Naive thymus-derived CD4-positive, alpha-beta T cell (primary cell): ENCODE data around the gene TMEM101. TPM values are rescaled to one million over a fixed set of nuclear protein-coding genes. Genes with fewer than 3 reads are reported as not detected.

Experiments
- ATAC-seq: fragments of 150-1000 bp; cut with Tn5 transposase; 2 replicates; pipeline ENCODE4 v1.10.0; 2021; ENCODE audit warnings: mild to moderate bottlenecking, moderate library complexity
- CTCF ChIA-PET: fragments of 350-600 bp; sonication (Branson Sonifier 250); formaldehyde crosslinking; loops from one replicate; lab custom pipeline; 2021; ENCODE audit warnings: antibody characterized with exemption; lab: Charles Lee
- POLR2A ChIA-PET: fragments of 350-600 bp; sonication (Branson Sonifier 250); formaldehyde crosslinking; loops from one replicate; lab custom pipeline; 2021; ENCODE audit warnings: antibody characterized with exemption, inconsistent platforms; lab: Charles Lee
- DNase-seq, 9 donors: peaks; one replicate each; pipeline versions ENCODE4 v3.0.0 to v3.0.0-alpha.2; 2020 to 2022; ENCODE audit warnings: mixed read lengths in 1 of 9
- H3K27ac ChIP-seq: one replicate; pipeline ENCODE4 v1.7.0; 2013; ENCODE audit warnings: mild to moderate bottlenecking, low read depth, low read length, moderate library complexity
- H3K27me3 ChIP-seq, 2 donors: one replicate each; pipeline ENCODE4 v1.7.0; 2013; ENCODE audit warnings: low read length in 2 of 2, mild to moderate bottlenecking in 2 of 2, moderate library complexity in 2 of 2; ENCODE audit not compliant: control insufficient read depth in 2 of 2, insufficient read depth in 2 of 2
- H3K36me3 ChIP-seq, 3 experiments: 1 replicate in 2 of 3; 2 replicates in 1 of 3; pipeline ENCODE4 v1.7.0; 2013; ENCODE audit warnings: low read length in 3 of 3, mild to moderate bottlenecking in 3 of 3, moderate library complexity in 1 of 3; ENCODE audit not compliant: insufficient read depth in 3 of 3, control insufficient read depth in 2 of 3
- H3K4me1 ChIP-seq, 2 donors: one replicate each; pipeline ENCODE4 v1.7.0; 2013; ENCODE audit warnings: low read length in 2 of 2, mild to moderate bottlenecking in 2 of 2, moderate library complexity in 1 of 2; ENCODE audit not compliant: control insufficient read depth in 2 of 2, insufficient read depth in 2 of 2
- H3K4me3 ChIP-seq: 2 replicates; pipeline ENCODE4 v1.7.0; 2013; ENCODE audit warnings: mild to moderate bottlenecking, low read length
- H3K9me3 ChIP-seq, 3 experiments: 1 replicate in 2 of 3; 2 replicates in 1 of 3; pipeline ENCODE4 v1.7.0; 2013; ENCODE audit warnings: low read length in 3 of 3; ENCODE audit not compliant: control insufficient read depth in 2 of 3
- H3K27ac Mint-ChIP-seq, 9 donors: one replicate each; pipeline ENCODE4 v1.8.0; 2020 to 2022; ENCODE audit warnings: mixed read lengths in 9 of 9, mild to moderate bottlenecking in 8 of 9, moderate library complexity in 5 of 9, inconsistent platforms in 2 of 9
- H3K27me3 Mint-ChIP-seq, 5 donors: one replicate each; pipeline ENCODE4 v1.8.0; 2021 to 2022; ENCODE audit warnings: mixed read lengths in 5 of 5, mild to moderate bottlenecking in 1 of 5
- H3K36me3 Mint-ChIP-seq, 5 donors: one replicate each; pipeline ENCODE4 v1.8.0; 2020 to 2022; ENCODE audit warnings: mixed read lengths in 5 of 5, mild to moderate bottlenecking in 3 of 5, inconsistent platforms in 1 of 5
- H3K4me1 Mint-ChIP-seq, 7 donors: one replicate each; pipeline ENCODE4 v1.8.0; 2020 to 2022; ENCODE audit warnings: mixed read lengths in 7 of 7, mild to moderate bottlenecking in 3 of 7, inconsistent platforms in 1 of 7
- H3K4me3 Mint-ChIP-seq, 10 donors: one replicate each; pipeline ENCODE4 v1.8.0; 2020 to 2022; ENCODE audit warnings: mild to moderate bottlenecking in 10 of 10, mixed read lengths in 10 of 10, moderate library complexity in 6 of 10, inconsistent platforms in 2 of 10
- H3K9me3 Mint-ChIP-seq, 11 donors: one replicate each; pipeline ENCODE4 v1.8.0; 2020 to 2022; ENCODE audit warnings: mixed read lengths in 11 of 11, mild to moderate bottlenecking in 4 of 11, inconsistent platforms in 1 of 11, moderate library complexity in 1 of 11
- intact Hi-C, 2 donors: fragments of 100-400 bp; cut with micrococcal nuclease; formaldehyde crosslinking; loops; one replicate each; pipeline ENCODE4 v1.15.1; 2023
- polyA plus RNA-seq, 2 donors: library from polyadenylated mRNA; unstranded; fragments of 300-500 nt; fragmentation: Illumina TruSeq; gene quantifications; one replicate each; pipeline ENCODE4 v1.2.3, GENCODE V29; 2021
- total RNA-seq, 6 experiments: library from RNA in 5 of 6; stranded (reverse) in 5 of 6; gene quantifications; 1 replicate in 5 of 6; 2 replicates in 1 of 6; pipeline ENCODE4 v1.2.3 and lab custom pipeline; 2021 to 2026

TMEM101 gene
- total RNA-seq: 10 to 100 TPM; 12.1 to 32.0 (median 30.5) TPM
- polyA plus RNA-seq: 10 to 100 TPM; 33.8 to 36.0 TPM
- total RNA-seq (lab: John Stamatoyannopoulos, UW): 15.1 reads per million, percentile 44 among the genes with 10 or more reads in this experiment

GRCh38 chr17:44014437-44015172, at the start of gene TMEM101:
TSS of gene TMEM101 (minus strand) at chr17:44014963. CDS start at chr17:44014952, 11 bp downstream.
- Histone ChIP-seq H3K9me3 (no peaks in the 10 kb centered on the region), H3K4me3 (peak within 1 kb of the TSS; percentile 96), H3K27ac (peak within 1 kb of the TSS; percentile 73), H3K27me3 (no peaks in the 10 kb centered on the region), H3K36me3 (peaks cover 0 to 12% (median 0%) of the 10 kb centered on the region in 3 experiments), H3K4me1 (peaks cover 8 to 9% of the 10 kb centered on the region in 2 donors)
- H3K27me3 Mint-ChIP-seq: peaks cover 0 to under 1% (median 0%) of the 10 kb centered on the region in 5 donors
- ChIA-PET CTCF (interaction anchor here (0.9 kb wide), 1 partner anchor 137 kb away, joined by 3 read pairs; no protein-coding TSS in a partner anchor), POLR2A (interaction anchor here (0.6 to 1.0 kb wide), 5 partner anchors 14 to 1017 kb away, joined by 3 to 4 read pairs (median 4); partner anchors contain the start of genes RPL27 and TMUB2)
- H3K36me3 Mint-ChIP-seq: peaks cover 3 to 13% (median 9%) of the 10 kb centered on the region in 5 donors
- H3K4me3 Mint-ChIP-seq: peak within 1 kb of the TSS; percentile 93 to 100 (median 98)
- peak; percentile 63 to 90 (median 82) for DNase-seq
- peak; percentile 99 for ATAC-seq
- peaks cover 7 to 23% (median 11%) of the 10 kb centered on the region in 7 donors for H3K4me1 Mint-ChIP-seq
- H3K27ac Mint-ChIP-seq: peak within 1 kb of the TSS; percentile 84 to 99 (median 95)
- intact Hi-C loops: loop anchor here (1.0 to 10.0 kb wide), 7 partner anchors 8 to 530 kb away; partner anchors contain the start of genes DHX8 (in 2 of the 2), G6PC3 (in 2 of the 2), TMUB2 (in 2 of the 2) and GPATCH8 (in 1 of the 2)
- H3K9me3 Mint-ChIP-seq: peaks cover 0 to 4% (median 0%) of the 10 kb centered on the region in 11 donors

GRCh38 chr17:44063704-44064639, 49.2 kb upstream of the TMEM101 start:
- H3K36me3 Mint-ChIP-seq: peaks cover 3 to 24% (median 11%) of the 10 kb centered on the region in 5 donors
- intact Hi-C loops: no loop called here
- H3K9me3 ChIP-seq: no peaks in the 10 kb centered on the region
- H3K4me1 ChIP-seq: peaks cover 8 to 10% of the 10 kb centered on the region in 2 donors
- CTCF ChIA-PET: interaction anchor here (0.5 to 0.7 kb wide), 2 partner anchors 60 to 171 kb away, joined by 3 to 4 read pairs; partner anchors contain the start of gene HDAC5
- ATAC-seq (no peak), DNase-seq (no peak)
- POLR2A ChIA-PET: interaction anchor here (1.0 kb wide), 1 partner anchor 44 kb away, joined by 4 read pairs; no protein-coding TSS in a partner anchor
- H3K4me3 Mint-ChIP-seq: peak overlapping the region in 8 of 10 donors; percentile 5 to 49 (median 38)
- no peak overlapping the region for H3K27ac ChIP-seq
- peaks cover 35 to 69% (median 59%) of the 10 kb centered on the region in 7 donors for H3K4me1 Mint-ChIP-seq
- H3K27me3 Mint-ChIP-seq: no peaks in the 10 kb centered on the region
- peaks cover 0 to 37% (median 8%) of the 10 kb centered on the region in 3 experiments for H3K36me3 ChIP-seq
- H3K27ac Mint-ChIP-seq: peak overlapping the region in 7 of 9 donors; percentile 18 to 86 (median 39)
- no peaks in the 10 kb centered on the region for H3K9me3 Mint-ChIP-seq
- no peak overlapping the region for H3K4me3 ChIP-seq
- no peaks in the 10 kb centered on the region for H3K27me3 ChIP-seq

GRCh38 chr17:44062871-44063270, 48.1 kb upstream of the TMEM101 start:
- POLR2A ChIA-PET: interaction anchor here (1.0 kb wide), 1 partner anchor 283 kb away, joined by 3 read pairs; the partner anchor contains the start of gene GRN
- peaks cover 0 to 44% (median 9%) of the 10 kb centered on the region in 3 experiments for H3K36me3 ChIP-seq
- intact Hi-C loops: no loop called here
- CTCF ChIA-PET: no interaction called here
- ATAC-seq: no peak
- DNase-seq: no peak
- Mint-ChIP-seq H3K36me3 (peaks cover 3 to 25% (median 11%) of the 10 kb centered on the region in 5 donors), H3K4me1 (peaks cover 35 to 68% (median 57%) of the 10 kb centered on the region in 7 donors), H3K4me3 (peak overlapping the region in 2 of 10 donors; percentile 15 to 48), H3K27ac (peak overlapping the region in 2 of 9 donors; percentile 18 to 23), H3K27me3 (no peaks in the 10 kb centered on the region), H3K9me3 (no peaks in the 10 kb centered on the region)
- no peaks in the 10 kb centered on the region for H3K27me3 ChIP-seq
- H3K4me3 ChIP-seq: no peak overlapping the region
- peaks cover 8 to 10% of the 10 kb centered on the region in 2 donors for H3K4me1 ChIP-seq
- H3K9me3 ChIP-seq: no peaks in the 10 kb centered on the region
- no peak overlapping the region for H3K27ac ChIP-seq

DNA sequence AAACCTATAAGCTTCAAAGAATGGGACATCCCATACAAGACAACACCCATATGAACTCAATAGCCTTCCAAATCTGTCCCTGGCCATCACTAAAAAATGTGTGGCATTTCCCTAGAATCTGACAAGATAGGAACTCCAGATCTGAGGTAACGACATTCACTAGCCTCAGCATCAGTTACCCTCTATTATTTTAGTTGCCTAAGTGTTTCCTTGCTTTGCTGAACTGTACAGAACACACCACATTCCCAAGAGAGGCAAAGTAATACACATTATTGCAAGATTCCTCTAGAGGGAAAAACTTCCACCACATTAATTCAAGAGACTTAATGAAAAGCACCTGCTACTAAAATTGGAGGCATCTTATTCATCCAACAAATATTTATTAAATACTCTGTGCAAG, 46.7 kb upstream of the TMEM101 start:
- H3K4me1 ChIP-seq: peaks cover 0 to 3% of the 10 kb centered on the region in 2 donors
- Mint-ChIP-seq H3K27me3 (no peaks in the 10 kb centered on the region), H3K36me3 (peaks cover 3 to 25% (median 11%) of the 10 kb centered on the region in 5 donors), H3K9me3 (no peaks in the 10 kb centered on the region), H3K4me1 (peaks cover 28 to 58% (median 52%) of the 10 kb centered on the region in 7 donors), H3K4me3 (no peak overlapping the region), H3K27ac (no peak overlapping the region)
- H3K27me3 ChIP-seq: no peaks in the 10 kb centered on the region
- peaks cover 0 to 49% (median 9%) of the 10 kb centered on the region in 3 experiments for H3K36me3 ChIP-seq
- DNase-seq (no peak), ATAC-seq (no peak)
- H3K9me3 ChIP-seq: no peaks in the 10 kb centered on the region
- intact Hi-C loops: no loop called here
- H3K27ac ChIP-seq: no peak overlapping the region
- CTCF ChIA-PET: interaction anchor here (0.6 kb wide), 2 partner anchors 66 to 107 kb away, joined by 3 read pairs; no protein-coding TSS in a partner anchor
- H3K4me3 ChIP-seq: no peak overlapping the region
- POLR2A ChIA-PET: no interaction called here

DNA sequence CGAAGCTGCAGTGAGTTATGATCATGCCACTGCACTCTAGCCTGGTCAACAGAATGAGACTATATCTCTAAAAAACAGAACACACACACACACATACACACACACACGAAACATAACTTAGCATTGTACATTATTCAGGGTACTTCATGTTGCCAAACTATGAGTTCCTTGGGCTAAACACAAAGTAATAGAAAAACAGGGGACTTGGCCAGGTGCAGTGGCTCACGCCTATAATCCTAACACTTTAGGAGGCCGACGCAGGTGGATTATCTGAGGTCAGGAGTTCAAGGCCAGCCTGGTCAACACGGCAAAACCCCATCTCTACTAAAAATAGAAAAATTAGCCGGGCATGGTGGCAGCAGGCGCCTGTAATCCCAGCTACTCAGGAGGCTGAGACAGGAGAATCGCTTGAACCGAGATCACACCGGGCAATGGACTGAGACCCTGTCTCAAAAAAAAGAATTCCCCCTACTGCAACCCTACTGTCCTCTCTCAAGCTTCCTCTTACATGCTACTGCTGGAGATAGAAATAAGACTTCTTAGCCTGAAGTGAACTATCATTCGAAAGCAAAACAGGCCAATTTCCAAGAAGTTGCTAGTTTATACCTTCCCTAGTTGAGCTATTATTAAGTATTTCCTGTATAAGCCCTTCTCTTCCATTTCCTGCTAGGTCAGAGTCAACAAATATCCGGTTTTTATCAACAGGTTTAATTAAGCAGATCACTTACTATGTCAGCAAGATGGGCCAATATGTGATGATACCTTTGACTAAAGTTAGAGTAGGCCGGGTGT, 44.5 kb upstream of the TMEM101 start:
- intact Hi-C loops: no loop called here
- DNase-seq: no peak
- Mint-ChIP-seq H3K27me3 (no peaks in the 10 kb centered on the region), H3K36me3 (peaks cover 3 to 26% (median 14%) of the 10 kb centered on the region in 5 donors), H3K4me3 (no peak overlapping the region), H3K9me3 (no peaks in the 10 kb centered on the region), H3K4me1 (peaks cover 22 to 53% (median 46%) of the 10 kb centered on the region in 7 donors), H3K27ac (peak overlapping the region in 1 of 9 donors; percentile 29)
- ChIA-PET CTCF (no interaction called here), POLR2A (interaction anchor here (0.7 kb wide), 1 partner anchor 68 kb away, joined by 3 read pairs; no protein-coding TSS in a partner anchor)
- H3K9me3 ChIP-seq: no peaks in the 10 kb centered on the region
- H3K4me3 ChIP-seq: no peak overlapping the region
- peaks cover 0 to 56% (median 9%) of the 10 kb centered on the region in 3 experiments for H3K36me3 ChIP-seq
- H3K4me1 ChIP-seq: peaks cover 0 to 3% of the 10 kb centered on the region in 2 donors
- no peak overlapping the region for H3K27ac ChIP-seq
- no peaks in the 10 kb centered on the region for H3K27me3 ChIP-seq
- ATAC-seq: no peak
